Skeletal muscle satellite cell (primary cell): ENCODE data around the gene CXCL8.
A peak's percentile ranks its signal among the peaks of the same experiment; 100 is the strongest.

Experiments used
- H3K27me3 ChIP-seq: 2 replicates; pipeline ENCODE4 v1.7.0; 2013; ENCODE audit warnings: low read length; ENCODE audit not compliant: control insufficient read depth, insufficient read depth
- H3K36me3 ChIP-seq: 2 replicates; pipeline ENCODE4 v1.7.0; 2013; ENCODE audit warnings: mild to moderate bottlenecking, control low read depth, low read length; ENCODE audit not compliant: insufficient read depth
- H3K4me1 ChIP-seq: 2 replicates; pipeline ENCODE4 v1.7.0; 2013; ENCODE audit warnings: low read length; ENCODE audit not compliant: control insufficient read depth, insufficient read depth
- H3K4me2 ChIP-seq: 2 replicates; pipeline ENCODE4 v1.7.0; 2013; ENCODE audit warnings: mild to moderate bottlenecking, low read length
- H3K4me3 ChIP-seq: 2 replicates; pipeline ENCODE4 v1.7.0; 2013; ENCODE audit warnings: low read length
- H3K9ac ChIP-seq: 2 replicates; pipeline ENCODE4 v1.7.0; 2013; ENCODE audit warnings: mild to moderate bottlenecking, low read depth, low read length, moderate library complexity
- H3K9me3 ChIP-seq: replicated peaks from 2 replicates; pipeline ENCODE4 v1.7.0; 2013; ENCODE audit warnings: mild to moderate bottlenecking, control low read depth, low read length

Gene CXCL8

GRCh38 chr4:73751166-73751565 is 10.8 kb downstream of the CXCL8 start:
- H3K9me3 ChIP-seq = no peaks in the 10 kb centered on the region
- H3K4me2 ChIP-seq = no peak overlapping the region
- peaks cover 11% of the 10 kb centered on the region for H3K4me1 ChIP-seq
- H3K27me3 ChIP-seq = no peaks in the 10 kb centered on the region
- H3K4me3 ChIP-seq = no peak overlapping the region
- no peaks in the 10 kb centered on the region for H3K36me3 ChIP-seq
- no peak overlapping the region for H3K9ac ChIP-seq

- H3K36me3 ChIP-seq = no peaks in the 10 kb centered on the region
- no peak overlapping the region for H3K4me3 ChIP-seq
- H3K4me2 ChIP-seq = no peak overlapping the region
- no peak overlapping the region for H3K9ac ChIP-seq
- no peaks in the 10 kb centered on the region for H3K9me3 ChIP-seq
- H3K27me3 ChIP-seq = no peaks in the 10 kb centered on the region
- peaks cover 11% of the 10 kb centered on the region for H3K4me1 ChIP-seq
These were observed 11.5 kb downstream of the CXCL8 start for GRCh38 chr4:73751830-73752229.

GRCh38 chr4:73752424-73752823 is 12.1 kb downstream of the CXCL8 start:
- no peak overlapping the region for H3K4me3 ChIP-seq
- H3K9ac ChIP-seq = no peak overlapping the region
- H3K4me1 ChIP-seq = peaks cover 11% of the 10 kb centered on the region
- no peak overlapping the region for H3K4me2 ChIP-seq
- no peaks in the 10 kb centered on the region for H3K27me3 ChIP-seq
- H3K36me3 ChIP-seq = no peaks in the 10 kb centered on the region
- no peaks in the 10 kb centered on the region for H3K9me3 ChIP-seq

GRCh38 chr4:73753215-73753614 is 12.8 kb downstream of the CXCL8 start:
- Histone ChIP-seq H3K9ac (no peak overlapping the region), H3K4me2 (peak overlapping the region; percentile 16), H3K4me3 (no peak overlapping the region), H3K4me1 (peaks cover 11% of the 10 kb centered on the region), H3K36me3 (no peaks in the 10 kb centered on the region), H3K9me3 (no peaks in the 10 kb centered on the region), H3K27me3 (no peaks in the 10 kb centered on the region)

- H3K9ac ChIP-seq = no peak overlapping the region
These were observed 14.6 kb downstream of the CXCL8 start for GRCh38 chr4:73754934-73755333.

DNA sequence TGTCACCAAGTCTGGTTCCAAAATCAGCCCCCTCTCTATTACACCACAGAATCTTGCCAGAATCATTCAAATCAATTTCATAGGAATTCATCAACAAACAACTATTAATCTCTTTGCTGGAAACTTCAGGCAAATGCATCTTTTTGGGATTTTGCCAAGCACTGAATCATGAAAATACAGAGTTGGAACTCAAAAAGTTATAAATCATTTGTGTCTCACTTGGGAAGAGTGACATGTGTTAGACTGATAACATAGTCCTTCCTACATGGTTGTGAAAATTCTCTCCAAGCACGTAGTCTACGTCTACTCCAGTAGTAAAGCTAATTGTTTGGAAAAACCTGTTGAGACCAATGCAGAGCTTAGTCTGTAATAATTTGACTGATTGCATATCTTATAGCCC is 19.0 kb downstream of the CXCL8 start:
- Histone ChIP-seq H3K4me3 (no peak overlapping the region), H3K4me1 (peaks cover 5% of the 10 kb centered on the region), H3K27me3 (no peaks in the 10 kb centered on the region), H3K4me2 (no peak overlapping the region), H3K36me3 (no peaks in the 10 kb centered on the region), H3K9ac (no peak overlapping the region), H3K9me3 (no peaks in the 10 kb centered on the region)

More at GRCh38 chr4:73754934-73755333, 14.6 kb downstream of the CXCL8 start:
- Histone ChIP-seq H3K9me3 (no peaks in the 10 kb centered on the region), H3K4me3 (no peak overlapping the region), H3K4me1 (peaks cover 11% of the 10 kb centered on the region), H3K36me3 (no peaks in the 10 kb centered on the region), H3K27me3 (no peaks in the 10 kb centered on the region), H3K4me2 (no peak overlapping the region)

DNA sequence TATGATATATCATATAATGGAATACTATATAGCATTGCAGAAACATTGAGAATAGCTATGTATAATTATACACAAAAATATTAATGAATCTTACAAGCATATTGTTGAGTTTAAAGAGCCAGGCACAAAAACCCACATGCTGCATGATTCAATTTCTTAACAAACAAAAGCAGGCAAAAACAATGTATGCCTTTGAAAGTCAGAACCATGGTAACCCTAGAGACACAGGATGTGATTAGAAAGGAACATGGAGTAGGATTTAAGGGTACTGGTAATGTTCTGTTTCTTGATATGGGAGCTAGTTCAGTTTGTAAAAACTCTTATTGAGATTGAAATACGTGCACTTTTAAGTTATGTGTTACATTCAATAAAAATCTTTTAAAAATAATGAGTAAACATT is 21.5 kb downstream of the CXCL8 start:
- Histone ChIP-seq H3K9me3 (no peaks in the 10 kb centered on the region), H3K9ac (no peak overlapping the region), H3K4me1 (peaks cover 11% of the 10 kb centered on the region), H3K27me3 (no peaks in the 10 kb centered on the region), H3K36me3 (no peaks in the 10 kb centered on the region), H3K4me2 (no peak overlapping the region), H3K4me3 (no peak overlapping the region)

- peaks cover 11% of the 10 kb centered on the region for H3K4me1 ChIP-seq
- H3K4me2 ChIP-seq = no peak overlapping the region
- H3K4me3 ChIP-seq = no peak overlapping the region
- H3K27me3 ChIP-seq = no peaks in the 10 kb centered on the region
- H3K36me3 ChIP-seq = no peaks in the 10 kb centered on the region
- no peak overlapping the region for H3K9ac ChIP-seq
- H3K9me3 ChIP-seq = no peaks in the 10 kb centered on the region
These were observed 22.0 kb downstream of the CXCL8 start for GRCh38 chr4:73762409-73762808.

- Histone ChIP-seq H3K4me2 (no peak overlapping the region), H3K9me3 (no peaks in the 10 kb centered on the region), H3K4me1 (peaks cover 11% of the 10 kb centered on the region), H3K27me3 (no peaks in the 10 kb centered on the region), H3K36me3 (no peaks in the 10 kb centered on the region), H3K9ac (no peak overlapping the region), H3K4me3 (no peak overlapping the region)
These were observed 23.5 kb downstream of the CXCL8 start for GRCh38 chr4:73763877-73764276.

DNA sequence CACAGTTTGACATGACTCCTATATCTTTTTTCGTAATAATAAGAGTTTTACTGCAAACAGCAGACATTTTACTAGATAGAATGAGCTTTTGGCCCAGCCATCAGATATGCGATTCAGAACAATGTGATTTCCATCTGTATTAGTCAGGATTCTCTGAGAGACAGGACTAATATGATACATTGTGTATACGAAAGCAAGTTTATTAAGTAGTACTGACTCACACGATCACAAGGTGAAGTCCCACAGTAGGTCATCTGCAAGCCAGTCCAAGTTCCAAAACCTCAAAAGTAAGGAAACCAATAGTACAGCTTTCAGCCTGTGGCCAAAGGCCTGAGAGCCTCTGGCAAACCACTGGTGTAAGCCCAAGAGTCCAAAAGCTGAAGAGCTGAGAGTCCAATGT is 24.1 kb downstream of the CXCL8 start:
- no peaks in the 10 kb centered on the region for H3K9me3 ChIP-seq
- no peak overlapping the region for H3K4me2 ChIP-seq
- H3K36me3 ChIP-seq = no peaks in the 10 kb centered on the region
- no peak overlapping the region for H3K4me3 ChIP-seq
- no peaks in the 10 kb centered on the region for H3K27me3 ChIP-seq
- peaks cover 11% of the 10 kb centered on the region for H3K4me1 ChIP-seq
- no peak overlapping the region for H3K9ac ChIP-seq

GRCh38 chr4:73765296-73765695 is 24.9 kb downstream of the CXCL8 start:
- H3K4me1 ChIP-seq = peaks cover 11% of the 10 kb centered on the region
- H3K27me3 ChIP-seq = no peaks in the 10 kb centered on the region
- H3K9ac ChIP-seq = no peak overlapping the region
- H3K4me3 ChIP-seq = no peak overlapping the region
- no peaks in the 10 kb centered on the region for H3K36me3 ChIP-seq
- no peaks in the 10 kb centered on the region for H3K9me3 ChIP-seq
- no peak overlapping the region for H3K4me2 ChIP-seq

DNA sequence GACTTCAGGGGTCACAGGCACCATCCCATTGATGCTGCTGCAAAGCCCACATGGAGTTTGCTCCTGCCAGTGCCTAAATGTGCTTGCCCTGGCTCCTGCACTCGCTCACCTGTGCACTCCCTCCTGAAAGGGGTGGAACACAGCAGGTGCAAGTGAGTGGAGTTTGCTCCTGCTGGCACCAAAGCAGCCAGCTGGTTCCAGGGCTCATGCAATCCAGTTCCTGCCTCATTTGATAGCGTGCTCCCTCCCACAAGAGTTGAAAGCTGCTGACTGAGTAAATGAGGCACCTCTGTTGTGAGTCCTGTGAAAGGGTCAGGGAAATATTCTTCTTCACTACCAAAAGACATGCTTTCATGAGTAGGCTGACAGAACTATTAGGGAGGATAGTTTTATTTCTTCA is 30.5 kb downstream of the CXCL8 start:
- H3K4me1 ChIP-seq = peaks cover 12% of the 10 kb centered on the region
- H3K4me2 ChIP-seq = no peak overlapping the region
- H3K36me3 ChIP-seq = no peaks in the 10 kb centered on the region
- no peaks in the 10 kb centered on the region for H3K9me3 ChIP-seq
- H3K9ac ChIP-seq = no peak overlapping the region
- H3K27me3 ChIP-seq = no peaks in the 10 kb centered on the region
- H3K4me3 ChIP-seq = no peak overlapping the region
